Amniotic stem cell (primary cell): ENCODE results near the gene MAP3K14.

Experiments used
- DNase-seq: peaks from one replicate; lab custom pipeline; 2025; lab: John Stamatoyannopoulos, UW

The MAP3K14 gene

GRCh38 chr17:45300060-45300751 is 16.6 kb downstream of the MAP3K14 start:
- DNase-seq = no peak

GRCh38 chr17:45299361-45299760 is 17.5 kb downstream of the MAP3K14 start:
- DNase-seq = no peak

GRCh38 chr17:45298546-45299285 is 18.1 kb downstream of the MAP3K14 start:
- DNase-seq = no peak

GRCh38 chr17:45296833-45297124 is 20.0 kb downstream of the MAP3K14 start:
- no peak for DNase-seq

GRCh38 chr17:45296003-45296832 is 20.6 kb downstream of the MAP3K14 start:
- no peak for DNase-seq

- peak; percentile 62 for DNase-seq
These were observed 22.3 kb downstream of the MAP3K14 start for GRCh38 chr17:45294506-45294905.

- DNase-seq = peak; percentile 65
These were observed 23.2 kb downstream of the MAP3K14 start for GRCh38 chr17:45293413-45294211.

GRCh38 chr17:45292696-45293412 is 24.0 kb downstream of the MAP3K14 start:
- no peak for DNase-seq

GRCh38 chr17:45291171-45291805 is 25.5 kb downstream of the MAP3K14 start:
- DNase-seq = no peak

- DNase-seq = no peak
These were observed 26.5 kb downstream of the MAP3K14 start for GRCh38 chr17:45290269-45290765.

- DNase-seq = no peak
These were observed 27.2 kb downstream of the MAP3K14 start for GRCh38 chr17:45289301-45290268.

GRCh38 chr17:45288825-45289224 is 28.0 kb downstream of the MAP3K14 start:
- DNase-seq = no peak

GRCh38 chr17:45287526-45288500 is 29.0 kb downstream of the MAP3K14 start:
- no peak for DNase-seq

- DNase-seq = no peak
These were observed 30.5 kb downstream of the MAP3K14 start for GRCh38 chr17:45286286-45286685.

- DNase-seq = no peak
These were observed 32.4 kb downstream of the MAP3K14 start for GRCh38 chr17:45284176-45285140.

GRCh38 chr17:45283711-45284110 is 33.1 kb downstream of the MAP3K14 start:
- DNase-seq = no peak
